LNCaP clone FGC (cell line): ENCODE data around the gene CLEC12A.

Experiments used
- DNase-seq: peaks from one replicate; pipeline ENCODE4 v3.0.0-alpha.2; 2011; ENCODE audit warnings: low read depth
- H3K4me3 ChIP-seq: 2 replicates; pipeline ENCODE4 v1.5.1; 2011; ENCODE audit warnings: mild to moderate bottlenecking, low read depth, low read length, control low read depth
- CTCF ChIP-seq: IDR thresholded peaks from 2 replicates; pipeline ENCODE4 v1.5.1; 2012; ENCODE audit warnings: mild to moderate bottlenecking; ENCODE audit not compliant: control insufficient read depth, insufficient read depth; ENCODE audit errors: extremely low read depth

CLEC12A gene

GRCh38 chr12:9971181-9971580 is at the start of gene CLEC12A:
Gene CLEC12A (plus strand): TSS chr12:9971409. CDS start chr12:9971597, 188 bp downstream.
- no peak for DNase-seq
- H3K4me3 ChIP-seq = no peak within 1 kb of the TSS
- TF ChIP-seq CTCF = no peak

DNA sequence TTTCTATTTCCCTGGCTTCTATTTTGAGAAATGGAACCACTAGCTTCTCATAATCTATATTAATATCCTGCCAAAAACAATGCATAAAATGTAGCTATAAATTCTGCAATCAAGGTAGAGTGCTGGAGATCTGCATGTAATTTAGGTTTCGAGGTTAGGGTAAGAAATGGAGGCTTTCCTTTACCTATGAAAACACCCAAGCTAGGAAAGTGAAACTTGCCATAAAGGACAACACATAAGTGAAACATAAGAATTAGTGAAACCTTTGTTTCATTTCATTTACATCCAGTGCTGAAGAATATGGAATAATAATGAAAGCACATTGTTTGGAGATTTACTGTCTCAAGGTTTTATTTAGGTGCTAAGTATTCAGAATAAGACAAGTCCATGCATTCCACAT is 48.8 kb upstream of the CLEC12A start:
- DNase-seq = no peak
- H3K4me3 ChIP-seq = no peak overlapping the region
- no peak for TF ChIP-seq CTCF

GRCh38 chr12:9925705-9926393 is 45.4 kb upstream of the CLEC12A start:
- no peak for DNase-seq
- TF ChIP-seq CTCF = peak; percentile 64
- no peak overlapping the region for H3K4me3 ChIP-seq

DNA sequence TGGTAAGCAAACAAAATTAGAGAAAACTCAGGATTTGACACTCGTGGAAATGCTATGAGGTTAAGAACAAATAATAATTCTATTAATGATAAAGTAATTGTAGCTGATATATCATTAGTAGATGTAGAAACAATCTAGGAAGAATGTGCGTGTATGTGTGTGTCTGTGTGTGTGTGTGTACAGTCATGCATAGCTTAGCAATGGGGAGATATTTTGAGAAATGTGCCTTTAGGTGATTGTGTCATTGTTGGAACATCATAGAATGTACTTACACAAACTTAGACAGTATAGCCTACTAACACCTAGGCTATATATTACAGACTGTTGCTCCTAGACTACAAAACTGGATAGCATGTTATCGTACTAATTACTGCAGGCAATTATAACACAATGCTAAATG is 44.3 kb upstream of the CLEC12A start:
- TF ChIP-seq CTCF = no peak
- no peak for DNase-seq
- no peak overlapping the region for H3K4me3 ChIP-seq

GRCh38 chr12:9928607-9929006 is 42.6 kb upstream of the CLEC12A start:
- no peak for TF ChIP-seq CTCF
- H3K4me3 ChIP-seq = no peak overlapping the region
- no peak for DNase-seq

GRCh38 chr12:9931245-9931644 is 40.0 kb upstream of the CLEC12A start:
- H3K4me3 ChIP-seq = no peak overlapping the region
- no peak for TF ChIP-seq CTCF
- no peak for DNase-seq

- TF ChIP-seq CTCF = no peak
- no peak for DNase-seq
- H3K4me3 ChIP-seq = no peak within 1 kb of the TSS
Observed at GRCh38 chr12:9932270-9932669, 38.9 kb upstream of the CLEC12A start, which contains the start of gene CLEC2A. Gene CLEC2A (minus strand): TSS chr12:9932370. CDS start chr12:9932329, 41 bp downstream.
